IMR-90 (cell line): ENCODE data around the gene REXO1.

Source experiments
- BHLHE40 ChIP-seq: fragments of 150-350 bp; IDR thresholded peaks from 2 replicates; pipeline ENCODE4 v1.6.1; 2016; ENCODE audit warnings: mild to moderate bottlenecking, low read depth, low read length
- MAFK ChIP-seq: IDR thresholded peaks from 2 replicates; pipeline ENCODE4 v1.6.1; 2012; ENCODE audit warnings: low read depth, low read length, improper control_type of control experiment
- MAZ ChIP-seq: IDR thresholded peaks from 2 replicates; pipeline ENCODE4 v1.6.1; 2012; ENCODE audit warnings: low read depth, mild to moderate bottlenecking, low read length, improper control_type of control experiment, moderate library complexity, borderline replicate concordance
- NFE2L2 ChIP-seq: fragments of 150-350 bp; IDR thresholded peaks from 2 replicates; pipeline ENCODE4 v1.6.1; 2016; ENCODE audit warnings: low read depth, mild to moderate bottlenecking, low read length
- POLR2A ChIP-seq: IDR thresholded peaks from 2 replicates; pipeline ENCODE4 v1.6.1; 2012; ENCODE audit warnings: mild to moderate bottlenecking, low read depth, low read length
- RAD21 ChIP-seq: IDR thresholded peaks from 2 replicates; pipeline ENCODE4 v1.6.1; 2012; ENCODE audit warnings: low read length, improper control_type of control experiment
- RCOR1 ChIP-seq: IDR thresholded peaks from 2 replicates; pipeline ENCODE4 v1.6.1; 2012; ENCODE audit warnings: mild to moderate bottlenecking, low read length, improper control_type of control experiment; ENCODE audit not compliant: insufficient replicate concordance
- TF ChIP-seq, protein P1 (sequence below): conservative IDR thresholded peaks from 2 replicates; pipeline ENCODE4 v1.5.1; 2012; ENCODE audit warnings: mild to moderate bottlenecking, low read depth, low read length, improper control_type of control experiment
- TF ChIP-seq, protein P2 (sequence below): fragments of 150-350 bp; IDR thresholded peaks from 2 replicates; pipeline ENCODE4 v1.6.1; 2017; ENCODE audit warnings: mild to moderate bottlenecking, antibody characterized with exemption, low read length, low read depth

DNA sequence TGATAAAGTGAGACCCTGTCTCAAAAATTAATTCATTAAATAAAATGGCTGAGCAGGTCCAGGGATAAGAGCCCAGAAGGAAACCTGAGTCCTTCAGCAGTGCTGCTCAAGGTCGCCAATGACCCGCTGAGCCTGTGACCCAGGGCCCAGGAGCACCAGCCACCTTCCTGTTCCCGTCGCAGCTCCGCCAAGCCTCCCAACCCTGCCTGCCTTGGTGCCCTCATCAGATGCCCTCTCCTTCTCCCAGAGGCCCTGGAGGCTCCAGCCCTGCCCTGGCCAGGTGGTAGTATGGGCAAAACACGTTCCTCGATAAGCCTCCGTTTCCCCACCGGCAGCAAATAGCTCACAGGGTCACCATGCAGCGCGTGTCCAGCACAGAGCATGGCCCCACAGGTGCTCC is 2.6 kb downstream of the REXO1 start:
- TF ChIP-seq, protein P1, sequence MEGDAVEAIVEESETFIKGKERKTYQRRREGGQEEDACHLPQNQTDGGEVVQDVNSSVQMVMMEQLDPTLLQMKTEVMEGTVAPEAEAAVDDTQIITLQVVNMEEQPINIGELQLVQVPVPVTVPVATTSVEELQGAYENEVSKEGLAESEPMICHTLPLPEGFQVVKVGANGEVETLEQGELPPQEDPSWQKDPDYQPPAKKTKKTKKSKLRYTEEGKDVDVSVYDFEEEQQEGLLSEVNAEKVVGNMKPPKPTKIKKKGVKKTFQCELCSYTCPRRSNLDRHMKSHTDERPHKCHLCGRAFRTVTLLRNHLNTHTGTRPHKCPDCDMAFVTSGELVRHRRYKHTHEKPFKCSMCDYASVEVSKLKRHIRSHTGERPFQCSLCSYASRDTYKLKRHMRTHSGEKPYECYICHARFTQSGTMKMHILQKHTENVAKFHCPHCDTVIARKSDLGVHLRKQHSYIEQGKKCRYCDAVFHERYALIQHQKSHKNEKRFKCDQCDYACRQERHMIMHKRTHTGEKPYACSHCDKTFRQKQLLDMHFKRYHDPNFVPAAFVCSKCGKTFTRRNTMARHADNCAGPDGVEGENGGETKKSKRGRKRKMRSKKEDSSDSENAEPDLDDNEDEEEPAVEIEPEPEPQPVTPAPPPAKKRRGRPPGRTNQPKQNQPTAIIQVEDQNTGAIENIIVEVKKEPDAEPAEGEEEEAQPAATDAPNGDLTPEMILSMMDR, result no peak
- TF ChIP-seq NFE2L2 (no peak), RAD21 (no peak), MAZ (no peak), BHLHE40 (no peak), POLR2A (no peak), RCOR1 (no peak), MAFK (no peak)
- TF ChIP-seq, protein P2, sequence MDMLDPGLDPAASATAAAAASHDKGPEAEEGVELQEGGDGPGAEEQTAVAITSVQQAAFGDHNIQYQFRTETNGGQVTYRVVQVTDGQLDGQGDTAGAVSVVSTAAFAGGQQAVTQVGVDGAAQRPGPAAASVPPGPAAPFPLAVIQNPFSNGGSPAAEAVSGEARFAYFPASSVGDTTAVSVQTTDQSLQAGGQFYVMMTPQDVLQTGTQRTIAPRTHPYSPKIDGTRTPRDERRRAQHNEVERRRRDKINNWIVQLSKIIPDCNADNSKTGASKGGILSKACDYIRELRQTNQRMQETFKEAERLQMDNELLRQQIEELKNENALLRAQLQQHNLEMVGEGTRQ, result no peak
